HepG2 (cell line): Measurements from ENCODE around the gene ABTB2. TPM values are rescaled to one million over a fixed set of nuclear protein-coding genes. Genes with fewer than 3 reads are reported as not detected.
A peak's percentile ranks its signal among the peaks of the same experiment; 100 is the strongest.

ENCODE experiments used
- CAMTA2 ChIP-seq: sonication (generic); formaldehyde crosslinking; IDR thresholded peaks from 2 replicates; pipeline ENCODE4 v1.4.0; 2020; ENCODE audit warnings: mild to moderate bottlenecking, missing genetic modification reagents, borderline replicate concordance
- HNRNPL ChIP-seq: fragments of 200-400 bp; formaldehyde crosslinking; IDR thresholded peaks from 2 replicates; pipeline ENCODE4 v1.6.1; 2017; ENCODE audit warnings: mild to moderate bottlenecking, low read depth, low read length
- ZFP82 ChIP-seq: sonication (generic); formaldehyde crosslinking; IDR thresholded peaks from 2 replicates; pipeline ENCODE4 v1.5.1; 2020; ENCODE audit warnings: mild to moderate bottlenecking, missing genetic modification reagents, borderline replicate concordance
- ZFX ChIP-seq: sonication (generic); formaldehyde crosslinking; IDR thresholded peaks from 2 replicates; pipeline ENCODE4 v1.4.0; 2020; ENCODE audit warnings: mild to moderate bottlenecking, low read depth, missing genetic modification reagents, moderate library complexity
- ZFY ChIP-seq: sonication (generic); formaldehyde crosslinking; IDR thresholded peaks from 2 replicates; pipeline ENCODE4 v1.4.0; 2020; ENCODE audit warnings: missing genetic modification reagents
- ZNF121 ChIP-seq: sonication (generic); formaldehyde crosslinking; IDR thresholded peaks from 2 replicates; pipeline ENCODE4 v1.5.0; 2020; ENCODE audit warnings: mild to moderate bottlenecking, missing genetic modification reagents
- ZNF354B ChIP-seq: sonication (generic); formaldehyde crosslinking; IDR thresholded peaks from 2 replicates; pipeline ENCODE4 v1.8.0; 2022; ENCODE audit warnings: mild to moderate bottlenecking, missing genetic modification reagents
- ZNF558 ChIP-seq: sonication (generic); formaldehyde crosslinking; IDR thresholded peaks from 2 replicates; pipeline ENCODE4 v1.9.0; 2022; ENCODE audit warnings: mild to moderate bottlenecking, missing genetic modification reagents, borderline replicate concordance
- ZNF850 ChIP-seq: sonication (generic); formaldehyde crosslinking; conservative IDR thresholded peaks from 2 replicates; pipeline ENCODE4 v1.9.0; 2021; ENCODE audit warnings: mild to moderate bottlenecking, missing genetic modification reagents
- ZNF883 ChIP-seq: sonication (generic); formaldehyde crosslinking; IDR thresholded peaks from 2 replicates; pipeline ENCODE4 v1.5.1; 2020; ENCODE audit warnings: mild to moderate bottlenecking, missing genetic modification reagents; ENCODE audit errors: not compliant biosample characterization
- polyA plus RNA-seq, 8 experiments: library from polyadenylated mRNA; depleted of rRNA in 3 of 8; stranded (reverse) in 7 of 8; unstranded in 1 of 8; fragments of >200 nt; fragmentation: Illumina TruSeq in 4 of 8; extraction: Trizol in 4 of 8; gene quantifications; 2 replicates each; pipeline versions ENCODE4 v1.2.1 to v1.2.3, GENCODE V29; 2011 to 2016; ENCODE audit warnings: low read depth in 4 of 8, missing spikeins in 1 of 8, mixed read lengths in 1 of 8; ENCODE audit not compliant: insufficient read depth in 1 of 8
- total RNA-seq, 5 experiments: library from RNA; depleted of rRNA; stranded (reverse); fragments of >200 nt; fragmentation: Illumina TruSeq; extraction: Trizol; gene quantifications; 2 replicates each; pipeline ENCODE4 v1.2.3, GENCODE V29; 2016; ENCODE audit warnings: low read depth in 1 of 5
- TF ChIP-seq, protein P1 (sequence below): sonication (generic); formaldehyde crosslinking; conservative IDR thresholded peaks from 2 replicates; pipeline ENCODE4 v1.8.0; 2022; ENCODE audit warnings: missing genetic modification reagents
- TF ChIP-seq, protein P2 (sequence below): sonication (generic); formaldehyde crosslinking; conservative IDR thresholded peaks from 2 replicates; pipeline ENCODE4 v1.4.0; 2020; ENCODE audit warnings: missing genetic modification reagents
- TF ChIP-seq, protein P3 (sequence below): sonication (generic); formaldehyde crosslinking; IDR thresholded peaks from 2 replicates; pipeline ENCODE4 v1.4.0; 2020; ENCODE audit warnings: missing genetic modification reagents, mild to moderate bottlenecking, borderline replicate concordance
- TF ChIP-seq, protein P4 (sequence below): sonication (generic); IDR thresholded peaks from 2 replicates; pipeline ENCODE4 v1.6.1; 2016; ENCODE audit warnings: low read depth, borderline replicate concordance
- TF ChIP-seq, protein P5 (sequence below): sonication (generic); formaldehyde crosslinking; IDR thresholded peaks from 2 replicates; pipeline ENCODE4 v1.5.0; 2020; ENCODE audit warnings: mild to moderate bottlenecking, missing genetic modification reagents, borderline replicate concordance

The ABTB2 gene
- total and polyA plus RNA-seq, 2 of the 13 experiments (the other 11 are each of a cell fraction or from before 2014, with no cell fraction given) = 5.1 to 15.4 TPM

DNA sequence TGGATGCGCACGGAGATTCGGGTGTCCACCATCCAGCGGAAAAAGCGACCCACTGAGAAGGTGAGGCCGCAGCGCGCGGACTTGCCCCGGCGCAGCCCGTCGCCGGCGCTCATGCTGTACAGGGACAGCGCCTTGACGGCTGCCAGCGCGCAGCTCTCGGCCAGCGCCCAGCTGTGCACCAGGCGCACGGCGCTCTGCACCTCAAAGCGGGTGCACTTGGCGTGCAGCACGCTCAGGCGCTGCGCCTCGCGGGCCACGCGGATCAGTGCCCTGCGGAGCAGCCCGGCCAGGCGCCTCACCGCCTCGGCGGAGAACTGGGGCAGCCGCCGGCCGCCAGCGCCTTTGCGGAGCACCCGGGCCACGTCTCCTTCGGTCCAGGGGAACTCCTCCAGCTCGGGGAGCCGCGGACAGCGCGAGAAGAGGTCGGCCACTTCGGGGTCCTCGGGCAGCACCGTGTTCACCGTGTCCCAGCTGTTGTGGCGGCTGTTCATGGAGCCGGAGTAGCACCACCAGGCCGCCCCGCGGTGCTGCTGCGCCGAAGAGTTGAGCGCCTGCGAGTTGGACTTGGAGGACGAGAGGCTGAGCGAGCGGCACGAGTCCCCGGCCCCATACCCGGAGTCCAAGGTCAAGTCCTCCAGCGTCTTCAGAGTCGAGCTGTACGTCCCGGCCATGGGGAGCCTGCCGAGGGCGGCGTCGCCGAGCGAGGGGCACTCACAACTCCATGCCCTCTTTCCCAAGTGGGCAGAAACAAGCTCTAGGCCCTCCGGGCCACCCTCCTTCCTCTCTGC, 703 bp downstream of the ABTB2 start (continued):
- TF ChIP-seq CAMTA2 (CRISPR knock-in tag) (0 out of 2 replicates have a peak, but pooled peaks have one; percentile 63), ZNF121 (CRISPR knock-in tag) (peak; percentile 8; the same call in 1 of the 2 replicates), ZFP82 (0 out of 2 replicates have a peak, but pooled peaks have one; percentile 66), ZNF558 (peak; percentile 53; the same call in 1 of the 2 replicates), ZNF354B (CRISPR knock-in tag) (no peak), ZNF850 (CRISPR knock-in tag) (0 out of 2 replicates have a peak, but pooled peaks have one; percentile 22), ZNF883 (CRISPR knock-in tag) (peak; percentile 64), HNRNPL (0 out of 2 replicates have a peak, but pooled peaks have one; percentile 28), ZFY (CRISPR knock-in tag) (peak; percentile 61), ZFX (CRISPR knock-in tag) (peak; percentile 54)
- TF ChIP-seq, protein P1, sequence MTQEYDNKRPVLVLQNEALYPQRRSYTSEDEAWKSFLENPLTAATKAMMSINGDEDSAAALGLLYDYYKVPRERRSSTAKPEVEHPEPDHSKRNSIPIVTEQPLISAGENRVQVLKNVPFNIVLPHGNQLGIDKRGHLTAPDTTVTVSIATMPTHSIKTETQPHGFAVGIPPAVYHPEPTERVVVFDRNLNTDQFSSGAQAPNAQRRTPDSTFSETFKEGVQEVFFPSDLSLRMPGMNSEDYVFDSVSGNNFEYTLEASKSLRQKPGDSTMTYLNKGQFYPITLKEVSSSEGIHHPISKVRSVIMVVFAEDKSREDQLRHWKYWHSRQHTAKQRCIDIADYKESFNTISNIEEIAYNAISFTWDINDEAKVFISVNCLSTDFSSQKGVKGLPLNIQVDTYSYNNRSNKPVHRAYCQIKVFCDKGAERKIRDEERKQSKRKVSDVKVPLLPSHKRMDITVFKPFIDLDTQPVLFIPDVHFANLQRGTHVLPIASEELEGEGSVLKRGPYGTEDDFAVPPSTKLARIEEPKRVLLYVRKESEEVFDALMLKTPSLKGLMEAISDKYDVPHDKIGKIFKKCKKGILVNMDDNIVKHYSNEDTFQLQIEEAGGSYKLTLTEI (CRISPR knock-in tag) = no peak
- TF ChIP-seq, protein P2, sequence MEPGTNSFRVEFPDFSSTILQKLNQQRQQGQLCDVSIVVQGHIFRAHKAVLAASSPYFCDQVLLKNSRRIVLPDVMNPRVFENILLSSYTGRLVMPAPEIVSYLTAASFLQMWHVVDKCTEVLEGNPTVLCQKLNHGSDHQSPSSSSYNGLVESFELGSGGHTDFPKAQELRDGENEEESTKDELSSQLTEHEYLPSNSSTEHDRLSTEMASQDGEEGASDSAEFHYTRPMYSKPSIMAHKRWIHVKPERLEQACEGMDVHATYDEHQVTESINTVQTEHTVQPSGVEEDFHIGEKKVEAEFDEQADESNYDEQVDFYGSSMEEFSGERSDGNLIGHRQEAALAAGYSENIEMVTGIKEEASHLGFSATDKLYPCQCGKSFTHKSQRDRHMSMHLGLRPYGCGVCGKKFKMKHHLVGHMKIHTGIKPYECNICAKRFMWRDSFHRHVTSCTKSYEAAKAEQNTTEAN (CRISPR knock-in tag) = 0 out of 2 replicates have a peak, but pooled peaks have one; percentile 20
- TF ChIP-seq, protein P3, sequence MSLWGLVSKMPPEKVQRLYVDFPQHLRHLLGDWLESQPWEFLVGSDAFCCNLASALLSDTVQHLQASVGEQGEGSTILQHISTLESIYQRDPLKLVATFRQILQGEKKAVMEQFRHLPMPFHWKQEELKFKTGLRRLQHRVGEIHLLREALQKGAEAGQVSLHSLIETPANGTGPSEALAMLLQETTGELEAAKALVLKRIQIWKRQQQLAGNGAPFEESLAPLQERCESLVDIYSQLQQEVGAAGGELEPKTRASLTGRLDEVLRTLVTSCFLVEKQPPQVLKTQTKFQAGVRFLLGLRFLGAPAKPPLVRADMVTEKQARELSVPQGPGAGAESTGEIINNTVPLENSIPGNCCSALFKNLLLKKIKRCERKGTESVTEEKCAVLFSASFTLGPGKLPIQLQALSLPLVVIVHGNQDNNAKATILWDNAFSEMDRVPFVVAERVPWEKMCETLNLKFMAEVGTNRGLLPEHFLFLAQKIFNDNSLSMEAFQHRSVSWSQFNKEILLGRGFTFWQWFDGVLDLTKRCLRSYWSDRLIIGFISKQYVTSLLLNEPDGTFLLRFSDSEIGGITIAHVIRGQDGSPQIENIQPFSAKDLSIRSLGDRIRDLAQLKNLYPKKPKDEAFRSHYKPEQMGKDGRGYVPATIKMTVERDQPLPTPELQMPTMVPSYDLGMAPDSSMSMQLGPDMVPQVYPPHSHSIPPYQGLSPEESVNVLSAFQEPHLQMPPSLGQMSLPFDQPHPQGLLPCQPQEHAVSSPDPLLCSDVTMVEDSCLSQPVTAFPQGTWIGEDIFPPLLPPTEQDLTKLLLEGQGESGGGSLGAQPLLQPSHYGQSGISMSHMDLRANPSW (CRISPR knock-in tag) = no peak
- TF ChIP-seq, protein P4, sequence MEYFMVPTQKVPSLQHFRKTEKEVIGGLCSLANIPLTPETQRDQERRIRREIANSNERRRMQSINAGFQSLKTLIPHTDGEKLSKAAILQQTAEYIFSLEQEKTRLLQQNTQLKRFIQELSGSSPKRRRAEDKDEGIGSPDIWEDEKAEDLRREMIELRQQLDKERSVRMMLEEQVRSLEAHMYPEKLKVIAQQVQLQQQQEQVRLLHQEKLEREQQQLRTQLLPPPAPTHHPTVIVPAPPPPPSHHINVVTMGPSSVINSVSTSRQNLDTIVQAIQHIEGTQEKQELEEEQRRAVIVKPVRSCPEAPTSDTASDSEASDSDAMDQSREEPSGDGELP = peak; percentile 61; the same call in 1 of the 2 replicates
- TF ChIP-seq, protein P5, sequence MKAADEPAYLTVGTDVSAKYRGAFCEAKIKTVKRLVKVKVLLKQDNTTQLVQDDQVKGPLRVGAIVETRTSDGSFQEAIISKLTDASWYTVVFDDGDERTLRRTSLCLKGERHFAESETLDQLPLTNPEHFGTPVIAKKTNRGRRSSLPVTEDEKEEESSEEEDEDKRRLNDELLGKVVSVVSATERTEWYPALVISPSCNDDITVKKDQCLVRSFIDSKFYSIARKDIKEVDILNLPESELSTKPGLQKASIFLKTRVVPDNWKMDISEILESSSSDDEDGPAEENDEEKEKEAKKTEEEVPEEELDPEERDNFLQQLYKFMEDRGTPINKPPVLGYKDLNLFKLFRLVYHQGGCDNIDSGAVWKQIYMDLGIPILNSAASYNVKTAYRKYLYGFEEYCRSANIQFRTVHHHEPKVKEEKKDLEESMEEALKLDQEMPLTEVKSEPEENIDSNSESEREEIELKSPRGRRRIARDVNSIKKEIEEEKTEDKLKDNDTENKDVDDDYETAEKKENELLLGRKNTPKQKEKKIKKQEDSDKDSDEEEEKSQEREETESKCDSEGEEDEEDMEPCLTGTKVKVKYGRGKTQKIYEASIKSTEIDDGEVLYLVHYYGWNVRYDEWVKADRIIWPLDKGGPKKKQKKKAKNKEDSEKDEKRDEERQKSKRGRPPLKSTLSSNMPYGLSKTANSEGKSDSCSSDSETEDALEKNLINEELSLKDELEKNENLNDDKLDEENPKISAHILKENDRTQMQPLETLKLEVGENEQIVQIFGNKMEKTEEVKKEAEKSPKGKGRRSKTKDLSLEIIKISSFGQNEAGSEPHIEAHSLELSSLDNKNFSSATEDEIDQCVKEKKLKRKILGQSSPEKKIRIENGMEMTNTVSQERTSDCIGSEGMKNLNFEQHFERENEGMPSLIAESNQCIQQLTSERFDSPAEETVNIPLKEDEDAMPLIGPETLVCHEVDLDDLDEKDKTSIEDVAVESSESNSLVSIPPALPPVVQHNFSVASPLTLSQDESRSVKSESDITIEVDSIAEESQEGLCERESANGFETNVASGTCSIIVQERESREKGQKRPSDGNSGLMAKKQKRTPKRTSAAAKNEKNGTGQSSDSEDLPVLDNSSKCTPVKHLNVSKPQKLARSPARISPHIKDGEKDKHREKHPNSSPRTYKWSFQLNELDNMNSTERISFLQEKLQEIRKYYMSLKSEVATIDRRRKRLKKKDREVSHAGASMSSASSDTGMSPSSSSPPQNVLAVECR (CRISPR knock-in tag) = peak; percentile 51
